GM18907 (cell line): ENCODE data around the gene FBXW4.

Source experiments
- ATAC-seq: cut with Tn5 transposase; IDR thresholded peaks from one replicate; pipeline ENCODE4 v1.9.1; 2021; ENCODE audit warnings: mild to moderate bottlenecking, moderate library complexity; ENCODE audit not compliant: unreplicated experiment

Gene FBXW4

GRCh38 chr10:101694674-101695403 is at the start of gene FBXW4:
Gene FBXW4 (minus strand): TSS chr10:101695170. CDS start chr10:101695105, 65 bp downstream.
- peak; percentile 74 for ATAC-seq

- no peak for ATAC-seq
These were observed 49.3 kb upstream of the FBXW4 start for GRCh38 chr10:101744267-101744666.

- no peak for ATAC-seq
These were observed 47.0 kb upstream of the FBXW4 start for GRCh38 chr10:101741938-101742337.

- ATAC-seq: no peak
These were observed 41.7 kb upstream of the FBXW4 start for GRCh38 chr10:101736666-101737065.

- no peak for ATAC-seq
These were observed 37.1 kb upstream of the FBXW4 start for GRCh38 chr10:101732096-101732495.

GRCh38 chr10:101726115-101726387 is 31.1 kb upstream of the FBXW4 start:
- ATAC-seq: no peak

- no peak for ATAC-seq
These were observed 30.5 kb upstream of the FBXW4 start for GRCh38 chr10:101725296-101726114.

GRCh38 chr10:101724446-101724845 is 29.5 kb upstream of the FBXW4 start:
- no peak for ATAC-seq

- ATAC-seq: no peak
These were observed 28.2 kb upstream of the FBXW4 start for GRCh38 chr10:101723176-101723575.

- ATAC-seq: no peak
These were observed 26.8 kb upstream of the FBXW4 start for GRCh38 chr10:101721806-101722205.

GRCh38 chr10:101720606-101721230 is 25.7 kb upstream of the FBXW4 start:
- no peak for ATAC-seq

GRCh38 chr10:101718690-101719275 is 23.8 kb upstream of the FBXW4 start:
- no peak for ATAC-seq

GRCh38 chr10:101716891-101717659 is 22.1 kb upstream of the FBXW4 start:
- ATAC-seq: no peak

GRCh38 chr10:101712997-101713396 is 18.0 kb upstream of the FBXW4 start:
- no peak for ATAC-seq

GRCh38 chr10:101710793-101711192 is 15.8 kb upstream of the FBXW4 start:
- ATAC-seq: no peak

GRCh38 chr10:101710059-101710695 is 15.2 kb upstream of the FBXW4 start:
- ATAC-seq: no peak

GRCh38 chr10:101709359-101710058 is 14.5 kb upstream of the FBXW4 start:
- ATAC-seq: no peak

- ATAC-seq: no peak
These were observed 13.9 kb upstream of the FBXW4 start for GRCh38 chr10:101708870-101709269.

GRCh38 chr10:101708073-101708472 is 13.1 kb upstream of the FBXW4 start:
- no peak for ATAC-seq

GRCh38 chr10:101704331-101704730 is 9.4 kb upstream of the FBXW4 start:
- ATAC-seq: no peak
